Lower lobe of right lung (tissue), 2 donors: ENCODE measurements around the gene PDE2A. TPM values are rescaled to one million over a fixed set of nuclear protein-coding genes. Genes with fewer than 3 reads are reported as not detected.

ENCODE experiments used
- ATAC-seq, 2 donors: fragments of 200-7000 bp; cut with Tn5 transposase; one replicate each; pipeline ENCODE4 v1.9.1; 2020 to 2022; ENCODE audit warnings: mild to moderate bottlenecking in 2 of 2, moderate library complexity in 2 of 2
- DNase-seq: peaks from one replicate; pipeline ENCODE4 v3.0.0-alpha.2; 2020
- H3K27ac ChIP-seq: fragments of 200-600 bp; one replicate; pipeline ENCODE4 v1.8.0; 2022
- H3K27me3 ChIP-seq: fragments of 200-600 bp; one replicate; pipeline ENCODE4 v1.8.0; 2022; ENCODE audit warnings: low read depth
- H3K36me3 ChIP-seq: fragments of 200-600 bp; one replicate; pipeline ENCODE4 v1.8.0; 2022; ENCODE audit warnings: mild to moderate bottlenecking
- H3K4me1 ChIP-seq: fragments of 200-600 bp; one replicate; pipeline ENCODE4 v1.8.0; 2022
- H3K4me3 ChIP-seq: fragments of 200-600 bp; one replicate; pipeline ENCODE4 v1.8.0; 2022; ENCODE audit warnings: mild to moderate bottlenecking
- H3K9me3 ChIP-seq: fragments of 200-600 bp; one replicate; pipeline ENCODE4 v1.8.0; 2022
- CTCF ChIP-seq: fragments of 200-600 bp; IDR thresholded peaks from one replicate; pipeline ENCODE4 v1.8.0; 2022; ENCODE audit warnings: antibody characterized with exemption, mild to moderate bottlenecking
- intact Hi-C: fragments of 100-400 bp; cut with DNase I; formaldehyde crosslinking; loops from one replicate; pipeline ENCODE4 v1.11.0; 2022
- total RNA-seq: library from RNA; stranded (reverse); fragmentation: NEBNext Ultra II Directional; extraction: Animal tissue kit (Norgen Biotek cat#: 25700); gene quantifications from one replicate; pipeline ENCODE4 v1.2.1, GENCODE V29; 2021
- donor health status: DM: no; HTN: yes; CAD: no; lungs with severe emphysema.

The PDE2A gene
- total RNA-seq, 1 donor from 2014 or later, result 19.5 TPM

DNA sequence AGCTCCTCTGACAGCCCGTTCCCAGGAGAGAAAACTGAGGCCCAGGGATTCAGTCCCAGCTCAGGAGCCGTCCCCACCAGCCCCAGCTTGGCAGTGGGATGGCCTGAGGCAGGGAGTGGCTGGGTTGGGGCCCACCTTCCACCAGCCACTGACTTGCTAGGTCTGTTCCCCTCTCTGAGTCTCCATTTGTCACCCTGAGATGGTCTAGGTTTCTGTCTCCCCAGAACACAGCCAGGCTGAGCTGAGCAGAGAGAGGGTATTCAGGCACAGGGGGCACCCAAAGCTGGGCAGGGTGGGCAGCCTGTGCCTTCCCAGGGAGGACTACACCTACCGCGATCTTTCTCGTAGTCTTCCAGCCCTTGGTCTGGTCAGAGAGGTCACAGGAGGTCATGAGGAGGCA, 95.7 kb downstream of the PDE2A start:
- no peaks in the 10 kb centered on the region for H3K4me1 ChIP-seq
- intact Hi-C loops, result loop anchor here (10.0 kb wide), 1 partner anchor 104 kb away; no protein-coding TSS in a partner anchor
- no peak overlapping the region for H3K4me3 ChIP-seq
- no peaks in the 10 kb centered on the region for H3K9me3 ChIP-seq
- no peak overlapping the region for H3K27ac ChIP-seq
- H3K27me3 ChIP-seq, result peaks cover 4% of the 10 kb centered on the region
- peaks cover 8% of the 10 kb centered on the region for H3K36me3 ChIP-seq
- no peak for TF ChIP-seq CTCF
- no peak for DNase-seq
- ATAC-seq, result no peak

- no peak for TF ChIP-seq CTCF
- Histone ChIP-seq H3K4me1 (no peaks in the 10 kb centered on the region), H3K4me3 (no peak overlapping the region), H3K36me3 (peaks cover 8% of the 10 kb centered on the region), H3K27me3 (peaks cover 4% of the 10 kb centered on the region), H3K27ac (no peak overlapping the region), H3K9me3 (no peaks in the 10 kb centered on the region)
- no peak for ATAC-seq
- intact Hi-C loops, result loop anchor here (10.0 kb wide), 1 partner anchor 103 kb away; no protein-coding TSS in a partner anchor
- no peak for DNase-seq
Observed at GRCh38 chr11:72578051-72578450, 96.2 kb downstream of the PDE2A start.

DNA sequence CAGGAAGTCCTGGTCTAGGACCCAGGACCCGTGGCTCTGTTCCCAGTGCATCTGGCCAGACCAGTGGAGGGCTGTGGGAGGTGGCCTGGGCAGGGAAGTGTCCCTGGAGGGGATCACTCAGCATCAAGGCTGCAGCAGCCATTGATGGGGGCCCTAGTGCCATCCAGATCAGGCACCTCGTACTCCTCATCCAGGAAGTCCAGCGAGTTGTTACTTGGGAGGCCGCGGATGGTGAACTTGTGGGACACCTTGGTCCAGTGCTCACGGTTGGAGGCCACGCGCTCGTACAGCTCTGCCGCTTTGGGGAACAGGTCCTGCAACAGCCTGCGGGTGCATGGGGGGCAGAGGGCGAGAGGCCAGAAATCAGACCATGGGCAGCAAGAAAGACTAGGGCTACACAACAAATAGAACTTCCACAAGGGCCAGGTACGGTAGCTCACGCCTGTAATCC, 96.9 kb downstream of the PDE2A start:
- H3K4me3 ChIP-seq, result no peak overlapping the region
- no peak for ATAC-seq
- peaks cover 8% of the 10 kb centered on the region for H3K36me3 ChIP-seq
- no peak for TF ChIP-seq CTCF
- no peaks in the 10 kb centered on the region for H3K9me3 ChIP-seq
- intact Hi-C loops, result loop anchor here (10.0 kb wide), 1 partner anchor 102 kb away; no protein-coding TSS in a partner anchor
- no peaks in the 10 kb centered on the region for H3K4me1 ChIP-seq
- H3K27me3 ChIP-seq, result peaks cover 7% of the 10 kb centered on the region
- peak; percentile 39 for DNase-seq
- no peak overlapping the region for H3K27ac ChIP-seq

GRCh38 chr11:72576661-72577060, 97.6 kb downstream of the PDE2A start:
- DNase-seq (peak; percentile 11), ATAC-seq (no peak)
- peaks cover 7% of the 10 kb centered on the region for H3K27me3 ChIP-seq
- no peak for TF ChIP-seq CTCF
- H3K4me3 ChIP-seq, result no peak overlapping the region
- H3K4me1 ChIP-seq, result no peaks in the 10 kb centered on the region
- intact Hi-C loops, result loop anchor here (10.0 kb wide), 1 partner anchor 102 kb away; no protein-coding TSS in a partner anchor
- no peak overlapping the region for H3K27ac ChIP-seq
- H3K36me3 ChIP-seq, result peaks cover 5% of the 10 kb centered on the region
- no peaks in the 10 kb centered on the region for H3K9me3 ChIP-seq

GRCh38 chr11:72576243-72576595, 98.0 kb downstream of the PDE2A start:
- Histone ChIP-seq H3K4me3 (no peak overlapping the region), H3K36me3 (peaks cover under 1% of the 10 kb centered on the region), H3K27ac (no peak overlapping the region), H3K9me3 (no peaks in the 10 kb centered on the region), H3K27me3 (peaks cover 7% of the 10 kb centered on the region), H3K4me1 (no peaks in the 10 kb centered on the region)
- ATAC-seq (no peak), DNase-seq (no peak)
- TF ChIP-seq CTCF, result no peak
- intact Hi-C loops, result loop anchor here (10.0 kb wide), 1 partner anchor 101 kb away; no protein-coding TSS in a partner anchor
